ENCODE results near the gene SSTR3. TPM values are rescaled to one million over a fixed set of nuclear protein-coding genes. Genes with fewer than 3 reads are reported as not detected.

SSTR3 gene
- total RNA-seq, 2 donors from 2014 or later: not detected

DNA sequence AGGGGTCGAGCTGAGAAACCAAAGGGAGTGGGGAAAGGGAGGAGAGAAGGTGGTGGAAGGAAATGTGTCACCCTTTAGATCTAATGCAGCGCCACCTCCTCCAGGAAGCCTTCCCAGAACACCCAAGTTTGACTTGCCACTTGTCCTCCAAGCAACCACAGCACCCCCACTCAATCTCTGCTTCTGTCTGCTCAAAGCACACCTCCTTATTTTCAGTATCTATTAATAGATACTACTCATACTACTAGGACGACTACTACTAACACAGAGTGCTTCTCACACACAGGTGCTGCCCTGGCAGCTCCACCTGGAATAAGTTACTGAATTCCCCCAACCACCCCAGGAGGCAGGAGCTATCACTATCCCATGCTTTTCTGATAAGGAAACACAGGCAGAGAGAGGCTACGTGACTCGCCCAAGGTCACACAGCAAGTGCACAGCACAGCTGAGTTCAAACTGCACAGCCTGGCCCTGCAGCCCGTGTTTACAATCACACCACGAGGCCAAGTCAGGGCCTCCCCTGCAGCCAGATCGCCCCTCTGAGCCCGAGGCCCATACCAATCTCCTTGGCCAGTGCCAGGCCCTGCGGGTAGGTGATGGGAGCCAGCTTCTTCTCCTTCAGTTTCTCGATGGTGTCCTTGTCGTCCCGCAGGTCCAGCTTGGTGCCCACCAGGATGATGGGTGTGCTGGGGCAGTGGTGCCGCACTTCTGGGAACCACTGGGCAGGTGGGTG lies 18.6 kb upstream of the SSTR3 start:
- DNase-seq (ENCODE audit: low spot score): no peak
- H3K27ac ChIP-seq: no peak overlapping the region

GRCh38 chr22:37229805-37230672 lies 17.8 kb upstream of the SSTR3 start:
- DNase-seq (ENCODE audit: low spot score): no peak
- peaks cover 0 to 7% of the 10 kb centered on the region in 2 donors for H3K4me1 ChIP-seq
- H3K9me3 ChIP-seq: no peaks in the 10 kb centered on the region
- no peak overlapping the region for H3K4me3 ChIP-seq
- no peaks in the 10 kb centered on the region for H3K36me3 ChIP-seq
- H3K27me3 ChIP-seq: no peaks in the 10 kb centered on the region
- TF ChIP-seq, protein P1, sequence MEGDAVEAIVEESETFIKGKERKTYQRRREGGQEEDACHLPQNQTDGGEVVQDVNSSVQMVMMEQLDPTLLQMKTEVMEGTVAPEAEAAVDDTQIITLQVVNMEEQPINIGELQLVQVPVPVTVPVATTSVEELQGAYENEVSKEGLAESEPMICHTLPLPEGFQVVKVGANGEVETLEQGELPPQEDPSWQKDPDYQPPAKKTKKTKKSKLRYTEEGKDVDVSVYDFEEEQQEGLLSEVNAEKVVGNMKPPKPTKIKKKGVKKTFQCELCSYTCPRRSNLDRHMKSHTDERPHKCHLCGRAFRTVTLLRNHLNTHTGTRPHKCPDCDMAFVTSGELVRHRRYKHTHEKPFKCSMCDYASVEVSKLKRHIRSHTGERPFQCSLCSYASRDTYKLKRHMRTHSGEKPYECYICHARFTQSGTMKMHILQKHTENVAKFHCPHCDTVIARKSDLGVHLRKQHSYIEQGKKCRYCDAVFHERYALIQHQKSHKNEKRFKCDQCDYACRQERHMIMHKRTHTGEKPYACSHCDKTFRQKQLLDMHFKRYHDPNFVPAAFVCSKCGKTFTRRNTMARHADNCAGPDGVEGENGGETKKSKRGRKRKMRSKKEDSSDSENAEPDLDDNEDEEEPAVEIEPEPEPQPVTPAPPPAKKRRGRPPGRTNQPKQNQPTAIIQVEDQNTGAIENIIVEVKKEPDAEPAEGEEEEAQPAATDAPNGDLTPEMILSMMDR (IDR thresholded peaks at IDR 0.05): no peak
- no peak overlapping the region for H3K27ac ChIP-seq

More for the DNA sequence above, 18.6 kb upstream of the SSTR3 start:
- Histone ChIP-seq H3K4me3 (no peak overlapping the region), H3K4me1 (peaks cover 0 to 7% of the 10 kb centered on the region in 2 donors), H3K36me3 (no peaks in the 10 kb centered on the region), H3K9me3 (no peaks in the 10 kb centered on the region), H3K27me3 (peaks cover 0 to 2% of the 10 kb centered on the region in 2 donors)
- TF ChIP-seq, protein P1 (IDR thresholded peaks at IDR 0.05): no peak

GRCh38 chr22:37229012-37229804 lies 16.9 kb upstream of the SSTR3 start:
- Histone ChIP-seq H3K4me1 (peaks cover 0 to 7% of the 10 kb centered on the region in 2 donors), H3K9me3 (no peaks in the 10 kb centered on the region), H3K27ac (no peak overlapping the region), H3K4me3 (no peak overlapping the region), H3K36me3 (no peaks in the 10 kb centered on the region), H3K27me3 (no peaks in the 10 kb centered on the region)
- TF ChIP-seq, protein P1 (IDR thresholded peaks at IDR 0.05): no peak
- DNase-seq (ENCODE audit: low spot score): no peak

- no peak overlapping the region for H3K27ac ChIP-seq
- peaks cover 0 to 7% of the 10 kb centered on the region in 2 donors for H3K4me1 ChIP-seq
- DNase-seq (ENCODE audit: low spot score): no peak
- H3K4me3 ChIP-seq: no peak overlapping the region
- no peaks in the 10 kb centered on the region for H3K27me3 ChIP-seq
- H3K36me3 ChIP-seq: no peaks in the 10 kb centered on the region
- no peaks in the 10 kb centered on the region for H3K9me3 ChIP-seq
- TF ChIP-seq, protein P1 (IDR thresholded peaks at IDR 0.05): no peak
Measured at GRCh38 chr22:37228106-37229011, 16.1 kb upstream of the SSTR3 start.

DNA sequence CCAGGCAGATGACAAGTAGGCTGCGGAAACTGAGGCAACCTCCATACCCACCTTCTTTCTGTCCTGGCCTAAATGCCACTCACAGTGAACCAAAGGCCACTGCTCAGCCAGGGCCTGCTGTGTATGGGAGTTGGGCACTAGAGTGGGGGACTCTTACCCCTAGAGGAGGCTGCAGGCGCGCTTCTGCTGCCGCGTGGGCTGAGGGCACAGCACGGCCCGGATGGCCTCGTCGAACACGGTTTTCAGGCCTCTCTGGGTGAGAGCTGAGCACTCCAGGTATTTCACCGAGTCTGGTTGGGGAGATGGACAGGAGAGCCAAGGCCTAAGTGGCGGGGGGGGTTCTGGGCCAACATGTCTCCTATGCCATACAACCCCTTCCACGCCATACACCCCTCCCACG lies 14.2 kb upstream of the SSTR3 start:
- Histone ChIP-seq H3K4me3 (no peak overlapping the region), H3K9me3 (no peaks in the 10 kb centered on the region), H3K36me3 (no peaks in the 10 kb centered on the region), H3K27ac (no peak overlapping the region), H3K4me1 (peaks cover 0 to 7% of the 10 kb centered on the region in 2 donors), H3K27me3 (no peaks in the 10 kb centered on the region)
- TF ChIP-seq, protein P1 (IDR thresholded peaks at IDR 0.05): no peak
- no peak for DNase-seq (ENCODE audit: low spot score)
